ENCODE measurements around the gene DIO3. TPM values are rescaled to one million over a fixed set of nuclear protein-coding genes. Genes with fewer than 3 reads are reported as not detected.

The DIO3 gene
- total RNA-seq, 2 experiments from 2014 or later, result not detected

- no TSS peak for BruUV-seq (replicated peaks)
- no peaks in the 10 kb centered on the region for H4K20me1 ChIP-seq (ENCODE audit: insufficient read depth, low read length)
- intact Hi-C loops (cut with micrococcal nuclease; ENCODE audit: unreplicated experiment), result no loop called here
- no peak overlapping the region for H3K27ac ChIP-seq (ENCODE audit: low read depth, low read length, poor library complexity, severe bottlenecking)
- H3K9me3 ChIP-seq (ENCODE audit: low read length), result no peaks in the 10 kb centered on the region
- CTCF ChIA-PET (ENCODE audit: unreplicated experiment), result no interaction called here
- POLR2A ChIA-PET, result interaction anchor here (0.6 kb wide), 1 partner anchor 768 kb away, joined by 3 read pairs; no protein-coding TSS in a partner anchor
- no peak for DNase-seq (ENCODE audit: low spot score)
- H2AFZ ChIP-seq (ENCODE audit: low read length), result no peak overlapping the region
- H3K79me2 ChIP-seq (ENCODE audit: insufficient read depth, low read depth, low read length), result no peaks in the 10 kb centered on the region
- H3K4me1 ChIP-seq (ENCODE audit: insufficient read depth, low read length, poor library complexity, severe bottlenecking), result no peaks in the 10 kb centered on the region
- no peak overlapping the region for H3K4me3 ChIP-seq (ENCODE audit: low read depth, low read length, poor library complexity, severe bottlenecking)
- H3K4me2 ChIP-seq (ENCODE audit: low read length), result no peak overlapping the region
- no peaks in the 10 kb centered on the region for H3K9me2 ChIP-seq (ENCODE audit: insufficient read depth, low read length)
- no peaks in the 10 kb centered on the region for H3K36me3 ChIP-seq (ENCODE audit: insufficient read depth, low read length)
- no peak for TF ChIP-seq EZH2phosphoT487 (IDR thresholded peaks at IDR 0.05; ENCODE audit: borderline replicate concordance, low read depth, low read length)
- TF ChIP-seq CTCF (conservative IDR thresholded peaks at IDR 0.05; ENCODE audit: low read length), result no peak
Observed at GRCh38 chr14:101588286-101588975, 27.1 kb downstream of the DIO3 start.

GRCh38 chr14:101588990-101589389 lies 27.7 kb downstream of the DIO3 start:
- H3K27ac ChIP-seq (ENCODE audit: low read depth, low read length, poor library complexity, severe bottlenecking), result no peak overlapping the region
- no peaks in the 10 kb centered on the region for H3K9me3 ChIP-seq (ENCODE audit: low read length)
- H3K36me3 ChIP-seq (ENCODE audit: insufficient read depth, low read length), result no peaks in the 10 kb centered on the region
- H3K4me2 ChIP-seq (ENCODE audit: low read length), result no peak overlapping the region
- no peak overlapping the region for H3K4me3 ChIP-seq (ENCODE audit: low read depth, low read length, poor library complexity, severe bottlenecking)
- H2AFZ ChIP-seq (ENCODE audit: low read length), result no peak overlapping the region
- intact Hi-C loops (cut with micrococcal nuclease; ENCODE audit: unreplicated experiment), result no loop called here
- H4K20me1 ChIP-seq (ENCODE audit: insufficient read depth, low read length), result no peaks in the 10 kb centered on the region
- ChIA-PET CTCF (ENCODE audit: unreplicated experiment) (no interaction called here), POLR2A (no interaction called here)
- BruUV-seq (replicated peaks), result no TSS peak
- H3K4me1 ChIP-seq (ENCODE audit: insufficient read depth, low read length, poor library complexity, severe bottlenecking), result no peaks in the 10 kb centered on the region
- no peak for TF ChIP-seq CTCF (conservative IDR thresholded peaks at IDR 0.05; ENCODE audit: low read length)
- TF ChIP-seq EZH2phosphoT487 (IDR thresholded peaks at IDR 0.05; ENCODE audit: borderline replicate concordance, low read depth, low read length), result no peak
- no peaks in the 10 kb centered on the region for H3K79me2 ChIP-seq (ENCODE audit: insufficient read depth, low read depth, low read length)
- DNase-seq (ENCODE audit: low spot score), result no peak
- H3K9me2 ChIP-seq (ENCODE audit: insufficient read depth, low read length), result no peaks in the 10 kb centered on the region

GRCh38 chr14:101589486-101590015 lies 28.3 kb downstream of the DIO3 start:
- Histone ChIP-seq H3K4me2 (ENCODE audit: low read length) (no peak overlapping the region), H3K4me1 (ENCODE audit: insufficient read depth, low read length, poor library complexity, severe bottlenecking) (no peaks in the 10 kb centered on the region), H3K36me3 (ENCODE audit: insufficient read depth, low read length) (no peaks in the 10 kb centered on the region), H3K9me2 (ENCODE audit: insufficient read depth, low read length) (no peaks in the 10 kb centered on the region), H3K27ac (ENCODE audit: low read depth, low read length, poor library complexity, severe bottlenecking) (no peak overlapping the region), H2AFZ (ENCODE audit: low read length) (no peak overlapping the region), H3K79me2 (ENCODE audit: insufficient read depth, low read depth, low read length) (no peaks in the 10 kb centered on the region), H4K20me1 (ENCODE audit: insufficient read depth, low read length) (no peaks in the 10 kb centered on the region), H3K9me3 (ENCODE audit: low read length) (no peaks in the 10 kb centered on the region), H3K4me3 (ENCODE audit: low read depth, low read length, poor library complexity, severe bottlenecking) (no peak overlapping the region)
- BruUV-seq (replicated peaks), result no TSS peak
- TF ChIP-seq CTCF (conservative IDR thresholded peaks at IDR 0.05; ENCODE audit: low read length) (no peak), EZH2phosphoT487 (IDR thresholded peaks at IDR 0.05; ENCODE audit: borderline replicate concordance, low read depth, low read length) (no peak)
- ChIA-PET CTCF (ENCODE audit: unreplicated experiment) (no interaction called here), POLR2A (no interaction called here)
- intact Hi-C loops (cut with micrococcal nuclease; ENCODE audit: unreplicated experiment), result no loop called here
- no peak for DNase-seq (ENCODE audit: low spot score)
